Uterus (tissue), 4 donors: Measurements from ENCODE around the gene IRF2. TPM values are rescaled to one million over a fixed set of nuclear protein-coding genes. Genes with fewer than 3 reads are reported as not detected.

Experiments
- DNase-seq, 2 donors: peaks; one replicate each; pipeline ENCODE4 v3.0.0-alpha.2; 2019 to 2020
- H3K27ac ChIP-seq, 2 donors: fragments of 200-600 bp; sonication (generic); 1 replicate in 1 of 2; 2 replicates in 1 of 2; pipeline ENCODE4 v1.5.1; 2016 to 2018
- H3K27me3 ChIP-seq, 2 donors: fragments of 200-600 bp; sonication (generic); one replicate each; pipeline ENCODE4 v1.5.1; 2018 to 2019; ENCODE audit warnings: control low read depth in 1 of 2
- H3K36me3 ChIP-seq, 2 donors: fragments of 200-600 bp; sonication (generic); one replicate each; pipeline ENCODE4 v1.5.1; 2019; ENCODE audit warnings: control low read depth in 1 of 2
- H3K4me1 ChIP-seq, 2 donors: fragments of 200-600 bp; sonication (generic); one replicate each; pipeline ENCODE4 v1.5.1; 2018 to 2019; ENCODE audit warnings: control low read depth in 1 of 2
- H3K4me3 ChIP-seq, 2 donors: fragments of 200-600 bp; sonication (generic); 1 replicate in 1 of 2; 2 replicates in 1 of 2; pipeline ENCODE4 v1.5.1; 2018 to 2019; ENCODE audit warnings: mild to moderate bottlenecking in 1 of 2
- H3K9me3 ChIP-seq, 2 donors: fragments of 200-600 bp; sonication (generic); one replicate each; pipeline ENCODE4 v1.5.1; 2019; ENCODE audit warnings: control low read depth in 1 of 2
- POLR2A ChIP-seq, 2 donors: fragments of 450-650 bp; IDR thresholded peaks; one replicate each; pipeline ENCODE4 v1.6.1; 2016; ENCODE audit warnings: antibody characterized with exemption in 2 of 2, mild to moderate bottlenecking in 1 of 2, moderate library complexity in 1 of 2
- intact Hi-C: fragments of 100-400 bp; cut with DNase I; formaldehyde crosslinking; loops from one replicate; pipeline ENCODE4 v1.15.1; 2023; ENCODE audit warnings: low total_unique reads
- total RNA-seq, 4 donors: library from RNA; depleted of rRNA in 3 of 4; stranded (reverse); fragments of >200 nt in 3 of 4; gene quantifications; one replicate each; pipeline versions ENCODE4 v1.1.0 to v1.2.4, GENCODE V29; 2014 to 2023
- TF ChIP-seq, protein P1 (sequence below), 4 experiments: fragments of 200-600 bp in 2 of 4; fragments of 450-650 bp in 2 of 4; sonication (generic) in 2 of 4; IDR thresholded peaks; one replicate each; pipeline ENCODE4 v1.5.1; 2016 to 2019; ENCODE audit warnings: antibody characterized with exemption in 4 of 4, mild to moderate bottlenecking in 2 of 4, moderate library complexity in 1 of 4
- donor health status: DM: yes; HTN: yes; CAD: no.

IRF2 gene
- total RNA-seq, 4 donors from 2014 or later, result 7.9 to 45.7 (median 35.7) TPM

DNA sequence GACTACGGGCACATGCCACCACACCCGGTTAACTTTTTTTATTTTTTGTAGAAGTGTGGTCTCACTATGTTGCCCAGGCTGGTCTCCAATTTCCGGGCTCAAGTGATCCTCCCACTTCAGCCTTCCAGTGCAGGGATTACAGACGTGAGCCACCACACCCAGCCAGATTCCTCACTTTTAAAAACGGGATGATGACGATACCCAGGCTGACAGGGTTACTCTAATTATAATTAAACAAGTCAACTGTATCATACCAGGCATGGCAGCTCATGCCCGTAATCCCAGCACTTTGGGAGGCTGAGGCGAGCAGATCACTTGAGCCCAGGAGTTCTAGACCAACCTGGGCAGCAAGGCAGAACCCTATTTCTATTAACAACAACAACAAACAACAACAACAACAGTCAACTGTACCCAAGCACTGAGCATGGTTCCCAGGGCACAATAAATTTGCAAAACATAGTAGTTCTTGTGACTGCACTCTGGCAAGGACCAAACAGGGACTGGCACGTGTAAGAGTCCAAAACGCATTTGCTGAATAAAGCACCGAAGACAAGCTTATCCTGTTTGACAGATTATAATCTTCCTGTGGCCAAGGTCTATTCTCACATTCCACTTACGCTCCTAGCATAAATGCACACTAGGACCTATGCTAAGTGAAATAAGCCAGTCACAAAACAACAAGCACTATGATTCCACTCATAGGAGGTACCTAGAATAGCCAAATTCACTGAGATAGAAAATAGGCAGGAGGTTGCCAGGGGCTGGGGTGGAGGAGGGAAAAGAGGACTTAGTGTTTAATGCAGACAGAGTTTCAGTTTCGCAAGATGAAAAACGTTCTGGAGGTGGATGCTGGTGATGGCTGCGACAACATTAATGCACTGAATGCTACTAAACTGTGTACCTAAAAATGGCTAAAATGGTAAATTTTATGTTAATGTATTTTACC lies 77.5 kb downstream of the IRF2 start:
- Histone ChIP-seq H3K9me3 (no peaks in the 10 kb centered on the region), H3K4me3 (no peak overlapping the region), H3K4me1 (no peaks in the 10 kb centered on the region), H3K27me3 (no peaks in the 10 kb centered on the region), H3K36me3 (no peaks in the 10 kb centered on the region), H3K27ac (no peak overlapping the region)
- no peak for TF ChIP-seq POLR2A (IDR thresholded peaks at IDR 0.05)
- TF ChIP-seq, protein P1, sequence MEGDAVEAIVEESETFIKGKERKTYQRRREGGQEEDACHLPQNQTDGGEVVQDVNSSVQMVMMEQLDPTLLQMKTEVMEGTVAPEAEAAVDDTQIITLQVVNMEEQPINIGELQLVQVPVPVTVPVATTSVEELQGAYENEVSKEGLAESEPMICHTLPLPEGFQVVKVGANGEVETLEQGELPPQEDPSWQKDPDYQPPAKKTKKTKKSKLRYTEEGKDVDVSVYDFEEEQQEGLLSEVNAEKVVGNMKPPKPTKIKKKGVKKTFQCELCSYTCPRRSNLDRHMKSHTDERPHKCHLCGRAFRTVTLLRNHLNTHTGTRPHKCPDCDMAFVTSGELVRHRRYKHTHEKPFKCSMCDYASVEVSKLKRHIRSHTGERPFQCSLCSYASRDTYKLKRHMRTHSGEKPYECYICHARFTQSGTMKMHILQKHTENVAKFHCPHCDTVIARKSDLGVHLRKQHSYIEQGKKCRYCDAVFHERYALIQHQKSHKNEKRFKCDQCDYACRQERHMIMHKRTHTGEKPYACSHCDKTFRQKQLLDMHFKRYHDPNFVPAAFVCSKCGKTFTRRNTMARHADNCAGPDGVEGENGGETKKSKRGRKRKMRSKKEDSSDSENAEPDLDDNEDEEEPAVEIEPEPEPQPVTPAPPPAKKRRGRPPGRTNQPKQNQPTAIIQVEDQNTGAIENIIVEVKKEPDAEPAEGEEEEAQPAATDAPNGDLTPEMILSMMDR (IDR thresholded peaks at IDR 0.05), result no peak
- no peak for DNase-seq
- intact Hi-C loops, result no loop called here

GRCh38 chr4:184395971-184396391 lies 78.4 kb downstream of the IRF2 start:
- Histone ChIP-seq H3K36me3 (no peaks in the 10 kb centered on the region), H3K27ac (no peak overlapping the region)

DNA sequence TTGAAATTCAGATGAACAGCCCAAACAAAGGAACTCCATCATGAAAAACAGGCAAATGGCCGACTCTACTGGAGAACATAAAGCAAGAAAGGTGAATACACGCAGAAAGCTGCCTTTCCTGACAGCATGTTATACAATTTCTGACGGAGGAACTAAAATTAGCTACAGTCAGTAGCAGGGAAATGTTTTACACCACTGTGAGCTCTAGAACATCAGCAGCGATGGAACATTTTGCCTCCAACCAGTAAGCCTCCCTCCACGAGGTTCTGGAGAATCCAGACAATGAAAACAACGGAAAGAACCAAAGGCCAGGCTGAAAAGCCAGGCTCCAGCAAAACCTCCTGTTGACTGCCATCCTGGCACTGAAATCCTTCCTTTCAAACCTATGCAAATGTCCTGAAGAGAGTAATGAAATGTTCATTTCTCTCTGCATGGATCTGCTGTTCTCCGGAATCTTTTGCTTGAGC lies 78.9 kb downstream of the IRF2 start:
- intact Hi-C loops, result no loop called here
- TF ChIP-seq POLR2A (IDR thresholded peaks at IDR 0.05), result no peak
- TF ChIP-seq, protein P1 (IDR thresholded peaks at IDR 0.05), result no peak
- Histone ChIP-seq H3K36me3 (no peaks in the 10 kb centered on the region), H3K9me3 (no peaks in the 10 kb centered on the region), H3K27ac (no peak overlapping the region), H3K27me3 (no peaks in the 10 kb centered on the region), H3K4me1 (no peaks in the 10 kb centered on the region), H3K4me3 (no peak overlapping the region)
- DNase-seq, result no peak

More at GRCh38 chr4:184395971-184396391, 78.4 kb downstream of the IRF2 start:
- Histone ChIP-seq H3K9me3 (no peaks in the 10 kb centered on the region), H3K4me3 (no peak overlapping the region), H3K27me3 (no peaks in the 10 kb centered on the region), H3K4me1 (no peaks in the 10 kb centered on the region)
- TF ChIP-seq, protein P1 (IDR thresholded peaks at IDR 0.05), result no peak
- no peak for TF ChIP-seq POLR2A (IDR thresholded peaks at IDR 0.05)
- intact Hi-C loops, result no loop called here
- no peak for DNase-seq

- no peaks in the 10 kb centered on the region for H3K36me3 ChIP-seq
- DNase-seq, result no peak
- H3K4me1 ChIP-seq, result no peaks in the 10 kb centered on the region
- intact Hi-C loops, result no loop called here
- no peaks in the 10 kb centered on the region for H3K9me3 ChIP-seq
- H3K4me3 ChIP-seq, result no peak overlapping the region
- peak overlapping the region in 1 of 2 donors; percentile 54 for H3K27ac ChIP-seq
- TF ChIP-seq POLR2A (IDR thresholded peaks at IDR 0.05), result no peak
- TF ChIP-seq, protein P1 (IDR thresholded peaks at IDR 0.05), result no peak
- no peaks in the 10 kb centered on the region for H3K27me3 ChIP-seq
Measured at GRCh38 chr4:184392748-184393559, 81.4 kb downstream of the IRF2 start.
